Measurements from ENCODE around the gene LEAP2. TPM values are rescaled to one million over a fixed set of nuclear protein-coding genes. Genes with fewer than 3 reads are reported as not detected.
A peak's percentile ranks its signal among the peaks of the same experiment; 100 is the strongest.

Gene LEAP2
- polyA plus RNA-seq, 2 donors, result 0.73 to 2.2 TPM

DNA sequence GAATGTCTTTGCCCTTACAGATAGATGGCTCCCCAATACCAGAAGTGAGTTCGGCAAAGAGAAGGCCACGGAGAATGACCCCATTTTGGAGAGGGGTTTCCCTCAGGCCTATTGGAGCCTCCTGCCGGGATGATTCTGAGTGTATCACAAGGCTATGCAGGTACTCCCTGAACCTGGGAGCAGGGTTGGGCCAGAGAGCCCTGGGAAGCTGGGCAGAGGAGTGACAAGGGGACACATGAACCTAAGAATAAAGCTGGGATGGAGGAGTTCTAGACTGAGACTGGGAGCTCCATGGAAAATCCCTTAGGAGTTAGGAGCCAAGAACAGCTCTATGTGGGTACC lies 433 bp downstream of the LEAP2 start:
- H3K36me3 ChIP-seq (ENCODE audit: control insufficient read depth in 2 of 2, insufficient read depth in 2 of 2, low read length in 1 of 2), result peaks cover 6 to 12% of the 10 kb centered on the region in 2 donors
- 91 to 94% methylated on average over 3 of the region's 3 CpGs for WGBS, 2 donors
- H3K9me3 ChIP-seq (ENCODE audit: control insufficient read depth in 2 of 2, insufficient read depth in 1 of 2, low read depth in 1 of 2, low read length in 1 of 2), result no peaks in the 10 kb centered on the region
- H3K27me3 ChIP-seq (ENCODE audit: control insufficient read depth in 1 of 2, insufficient read depth in 2 of 2, low read length in 2 of 2), result no peaks in the 10 kb centered on the region
- no peak overlapping the region for H3K4me3 ChIP-seq (ENCODE audit: low read depth in 1 of 2, low read length in 2 of 2)
- no peak overlapping the region for H3K27ac ChIP-seq (ENCODE audit: low read depth in 2 of 2, low read length in 1 of 2)
- peaks cover 2 to 6% of the 10 kb centered on the region in 2 donors for H3K4me1 ChIP-seq (ENCODE audit: control insufficient read depth in 2 of 2, insufficient read depth in 2 of 2, low read length in 1 of 2)

DNA sequence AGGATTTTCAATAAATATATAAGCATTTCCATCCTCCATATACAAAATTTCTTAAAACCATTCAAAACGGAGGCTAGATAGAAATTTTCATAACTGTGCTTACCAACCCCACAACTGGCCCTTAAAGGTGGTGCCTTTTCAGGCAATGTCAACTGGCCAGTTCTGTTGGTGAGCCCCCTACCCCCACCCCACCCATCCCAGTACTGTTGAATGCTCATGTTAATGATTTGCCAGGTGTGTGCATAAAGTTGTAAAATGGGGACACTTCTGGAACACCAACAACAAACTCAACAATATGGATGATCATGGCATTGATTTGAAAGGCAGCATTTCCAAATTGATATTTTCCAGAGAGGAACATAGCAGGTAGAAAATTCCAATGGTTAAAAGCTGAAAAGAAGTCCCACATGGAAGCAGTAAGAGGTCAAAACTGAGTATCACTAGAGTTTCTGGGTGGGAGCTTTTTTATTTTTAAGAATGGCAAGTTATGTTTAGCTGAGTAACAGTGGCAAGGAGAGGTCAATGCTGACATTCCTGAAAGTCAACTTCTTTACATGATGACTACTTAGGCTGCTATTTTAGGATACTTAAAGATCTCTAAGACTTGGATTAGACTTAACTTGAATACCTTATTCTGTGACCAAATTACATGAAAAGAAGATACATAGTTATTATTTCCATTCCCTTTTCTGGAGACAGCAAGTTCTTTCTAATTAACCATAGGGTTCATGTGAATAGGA lies 2.7 kb downstream of the LEAP2 start:
- peak overlapping the region in 1 of 2 donors; percentile 55 for H3K27ac ChIP-seq (ENCODE audit: low read depth in 2 of 2, low read length in 1 of 2)
- peaks cover 0 to 13% of the 10 kb centered on the region in 2 donors for H3K36me3 ChIP-seq (ENCODE audit: control insufficient read depth in 2 of 2, insufficient read depth in 2 of 2, low read length in 1 of 2)
- WGBS, 2 donors, result 88 to 89% methylated on average over 1 of the region's 1 CpG

DNA sequence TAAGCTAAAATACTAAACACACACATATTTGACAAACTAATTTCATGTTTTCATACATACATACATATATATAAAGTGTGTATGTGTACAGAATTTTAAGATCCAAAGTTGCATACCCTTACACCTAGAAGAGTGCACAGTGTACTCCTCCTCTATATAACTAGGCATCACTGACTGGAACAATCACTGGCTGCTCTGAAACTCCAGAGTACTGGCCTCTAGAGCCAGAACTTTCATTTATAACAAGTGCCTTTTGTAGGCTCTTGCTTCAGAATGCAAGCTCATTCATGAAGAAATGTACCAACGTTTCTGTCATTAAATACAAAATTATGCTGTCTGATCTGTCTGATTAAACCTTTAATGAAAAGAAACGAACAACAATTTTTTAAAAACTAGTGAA lies 4.0 kb downstream of the LEAP2 start:
- Histone ChIP-seq H3K9me3 (ENCODE audit: control insufficient read depth in 2 of 2, insufficient read depth in 1 of 2, low read depth in 1 of 2, low read length in 1 of 2) (no peaks in the 10 kb centered on the region), H3K4me3 (ENCODE audit: low read depth in 1 of 2, low read length in 2 of 2) (no peak overlapping the region), H3K36me3 (ENCODE audit: control insufficient read depth in 2 of 2, insufficient read depth in 2 of 2, low read length in 1 of 2) (peaks cover 0 to 12% of the 10 kb centered on the region in 2 donors), H3K4me1 (ENCODE audit: control insufficient read depth in 2 of 2, insufficient read depth in 2 of 2, low read length in 1 of 2) (peaks cover 2 to 6% of the 10 kb centered on the region in 2 donors), H3K27me3 (ENCODE audit: control insufficient read depth in 1 of 2, insufficient read depth in 2 of 2, low read length in 2 of 2) (no peaks in the 10 kb centered on the region), H3K27ac (ENCODE audit: low read depth in 2 of 2, low read length in 1 of 2) (no peak overlapping the region)
- 74 to 78% methylated on average over 2 of the region's 2 CpGs for WGBS, 2 donors

More for the DNA sequence above, 2.7 kb downstream of the LEAP2 start:
- H3K27me3 ChIP-seq (ENCODE audit: control insufficient read depth in 1 of 2, insufficient read depth in 2 of 2, low read length in 2 of 2), result no peaks in the 10 kb centered on the region
- H3K9me3 ChIP-seq (ENCODE audit: control insufficient read depth in 2 of 2, insufficient read depth in 1 of 2, low read depth in 1 of 2, low read length in 1 of 2), result no peaks in the 10 kb centered on the region
- H3K4me3 ChIP-seq (ENCODE audit: low read depth in 1 of 2, low read length in 2 of 2), result no peak overlapping the region
- peaks cover 2 to 6% of the 10 kb centered on the region in 2 donors for H3K4me1 ChIP-seq (ENCODE audit: control insufficient read depth in 2 of 2, insufficient read depth in 2 of 2, low read length in 1 of 2)

DNA sequence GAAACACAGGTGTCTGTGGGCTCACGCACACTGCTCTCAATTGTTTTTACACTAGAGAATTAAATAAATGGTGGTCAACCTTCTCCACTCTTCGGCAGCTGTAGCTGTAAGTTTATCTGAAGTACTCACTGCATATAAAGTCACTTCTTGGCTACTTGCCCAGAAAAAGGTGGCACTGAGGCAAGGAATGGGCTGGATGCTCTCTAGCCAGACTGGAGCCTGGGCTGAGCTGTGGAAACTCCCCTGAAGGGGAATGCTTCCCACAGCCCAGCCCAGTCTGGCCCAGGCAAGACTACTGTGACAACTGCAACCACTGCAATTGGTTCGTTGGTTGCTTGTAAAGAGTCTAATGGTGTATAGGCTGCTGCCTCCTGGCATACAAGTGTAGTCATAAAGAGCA lies 4.5 kb downstream of the LEAP2 start:
- Histone ChIP-seq H3K9me3 (ENCODE audit: control insufficient read depth in 2 of 2, insufficient read depth in 1 of 2, low read depth in 1 of 2, low read length in 1 of 2) (no peaks in the 10 kb centered on the region), H3K4me1 (ENCODE audit: control insufficient read depth in 2 of 2, insufficient read depth in 2 of 2, low read length in 1 of 2) (peaks cover 2 to 6% of the 10 kb centered on the region in 2 donors), H3K27ac (ENCODE audit: low read depth in 2 of 2, low read length in 1 of 2) (no peak overlapping the region), H3K27me3 (ENCODE audit: control insufficient read depth in 1 of 2, insufficient read depth in 2 of 2, low read length in 2 of 2) (no peaks in the 10 kb centered on the region), H3K4me3 (ENCODE audit: low read depth in 1 of 2, low read length in 2 of 2) (no peak overlapping the region), H3K36me3 (ENCODE audit: control insufficient read depth in 2 of 2, insufficient read depth in 2 of 2, low read length in 1 of 2) (peaks cover 0 to 12% of the 10 kb centered on the region in 2 donors)
- 66 to 71% methylated on average over 3 of the region's 3 CpGs for WGBS, 2 donors

DNA sequence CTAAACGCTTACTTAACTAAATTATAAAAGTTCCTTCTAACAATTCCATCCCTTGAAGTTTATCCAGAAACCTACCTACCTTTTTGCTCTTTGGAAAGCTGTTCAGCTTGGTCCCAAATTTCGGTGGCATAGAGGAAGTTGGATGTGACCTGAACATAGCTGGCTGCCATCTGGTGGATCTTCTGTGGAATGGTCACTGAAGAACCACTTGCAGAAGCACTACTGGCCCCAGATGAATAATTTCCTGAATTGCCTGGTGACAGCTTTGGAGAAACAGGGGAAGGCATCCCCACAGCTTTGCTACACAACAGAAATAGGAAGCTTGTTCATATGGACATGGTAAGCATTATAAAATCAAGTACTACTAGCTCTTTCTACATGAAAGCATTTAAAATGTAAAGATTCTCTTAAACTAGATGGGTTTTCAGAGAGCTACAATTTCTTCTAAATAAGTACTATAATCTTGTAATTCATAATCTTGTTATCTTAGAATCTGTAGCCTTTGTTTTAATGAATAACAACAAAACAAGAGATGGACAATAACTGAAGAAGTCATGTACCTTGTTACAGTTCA lies 9.9 kb downstream of the LEAP2 start:
- no peaks in the 10 kb centered on the region for H3K4me1 ChIP-seq (ENCODE audit: control insufficient read depth in 2 of 2, insufficient read depth in 2 of 2, low read length in 1 of 2)
- no peak overlapping the region for H3K4me3 ChIP-seq (ENCODE audit: low read depth in 1 of 2, low read length in 2 of 2)
- H3K27ac ChIP-seq (ENCODE audit: low read depth in 2 of 2, low read length in 1 of 2), result no peak overlapping the region
- H3K9me3 ChIP-seq (ENCODE audit: control insufficient read depth in 2 of 2, insufficient read depth in 1 of 2, low read depth in 1 of 2, low read length in 1 of 2), result no peaks in the 10 kb centered on the region
- 25 to 28% methylated on average over 2 of the region's 2 CpGs for WGBS, 2 donors
- H3K27me3 ChIP-seq (ENCODE audit: control insufficient read depth in 1 of 2, insufficient read depth in 2 of 2, low read length in 2 of 2), result no peaks in the 10 kb centered on the region
- peaks cover 9 to 14% of the 10 kb centered on the region in 2 donors for H3K36me3 ChIP-seq (ENCODE audit: control insufficient read depth in 2 of 2, insufficient read depth in 2 of 2, low read length in 1 of 2)

DNA sequence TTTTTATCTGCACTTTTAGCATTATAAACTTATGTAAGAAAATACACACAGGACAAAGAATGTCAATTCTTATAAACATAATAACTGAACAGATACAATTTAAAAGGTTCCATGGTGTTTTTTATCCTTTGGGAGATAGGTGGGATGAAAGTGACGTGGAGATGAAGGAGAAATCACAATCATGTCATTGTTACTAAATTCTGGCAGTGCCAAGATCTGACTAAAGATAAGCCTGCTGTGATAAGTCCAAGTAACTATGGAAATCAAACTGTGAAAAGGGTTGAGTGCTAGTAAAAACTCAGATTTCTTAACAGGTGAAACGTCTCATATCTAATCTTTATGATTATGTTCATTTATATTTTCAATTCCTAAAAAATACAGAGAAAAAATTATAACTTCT lies 11.1 kb downstream of the LEAP2 start:
- no peaks in the 10 kb centered on the region for H3K9me3 ChIP-seq (ENCODE audit: control insufficient read depth in 2 of 2, insufficient read depth in 1 of 2, low read depth in 1 of 2, low read length in 1 of 2)
- peaks cover 9 to 14% of the 10 kb centered on the region in 2 donors for H3K36me3 ChIP-seq (ENCODE audit: control insufficient read depth in 2 of 2, insufficient read depth in 2 of 2, low read length in 1 of 2)
- no peak overlapping the region for H3K4me3 ChIP-seq (ENCODE audit: low read depth in 1 of 2, low read length in 2 of 2)
- no peak overlapping the region for H3K27ac ChIP-seq (ENCODE audit: low read depth in 2 of 2, low read length in 1 of 2)
- no peaks in the 10 kb centered on the region for H3K27me3 ChIP-seq (ENCODE audit: control insufficient read depth in 1 of 2, insufficient read depth in 2 of 2, low read length in 2 of 2)
- H3K4me1 ChIP-seq (ENCODE audit: control insufficient read depth in 2 of 2, insufficient read depth in 2 of 2, low read length in 1 of 2), result no peaks in the 10 kb centered on the region
- WGBS, 2 donors, result 65 to 79% methylated on average over 2 of the region's 2 CpGs

DNA sequence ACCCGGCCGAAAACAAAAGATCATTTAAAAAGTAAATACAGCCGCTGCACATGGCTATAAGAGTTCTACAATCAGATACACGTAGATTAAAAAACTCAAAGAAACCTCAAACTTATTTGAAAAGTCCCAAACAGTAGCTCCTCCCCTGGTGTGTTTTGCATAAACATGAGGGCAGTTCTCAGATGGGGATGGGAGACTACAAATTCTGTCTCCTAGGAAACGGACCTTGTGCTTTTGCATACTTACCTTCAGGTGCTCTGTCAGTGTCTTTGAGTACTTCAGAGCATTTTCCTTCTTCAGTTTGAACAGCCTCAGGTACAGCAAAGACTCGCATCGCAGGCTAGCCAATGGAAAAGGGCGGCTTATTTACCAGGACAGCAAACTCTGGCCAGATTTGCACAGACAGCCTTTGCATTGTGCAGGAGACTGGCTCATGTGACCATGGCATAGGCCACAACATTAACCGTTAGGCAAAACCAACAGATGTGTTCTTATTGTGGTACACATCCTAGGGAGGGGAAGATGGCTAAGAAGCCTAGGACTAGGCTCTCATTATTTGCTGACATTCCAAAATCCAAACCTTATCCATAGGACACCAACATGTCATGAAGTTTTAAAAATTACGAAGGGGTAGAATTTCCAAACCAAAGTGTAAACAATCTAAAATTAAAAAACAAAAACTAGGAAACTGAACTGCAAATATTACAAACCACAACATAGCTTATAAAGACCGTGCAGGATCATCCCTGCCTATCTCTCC lies 12.8 kb downstream of the LEAP2 start:
- H3K27ac ChIP-seq (ENCODE audit: low read depth in 2 of 2, low read length in 1 of 2), result no peak overlapping the region
- no peaks in the 10 kb centered on the region for H3K4me1 ChIP-seq (ENCODE audit: control insufficient read depth in 2 of 2, insufficient read depth in 2 of 2, low read length in 1 of 2)
- no peaks in the 10 kb centered on the region for H3K27me3 ChIP-seq (ENCODE audit: control insufficient read depth in 1 of 2, insufficient read depth in 2 of 2, low read length in 2 of 2)
- no peaks in the 10 kb centered on the region for H3K9me3 ChIP-seq (ENCODE audit: control insufficient read depth in 2 of 2, insufficient read depth in 1 of 2, low read depth in 1 of 2, low read length in 1 of 2)
- no peak overlapping the region for H3K4me3 ChIP-seq (ENCODE audit: low read depth in 1 of 2, low read length in 2 of 2)
- 89 to 91% methylated on average over 11 of the region's 11 CpGs for WGBS, 2 donors
- peaks cover 9 to 11% of the 10 kb centered on the region in 2 donors for H3K36me3 ChIP-seq (ENCODE audit: control insufficient read depth in 2 of 2, insufficient read depth in 2 of 2, low read length in 1 of 2)

DNA sequence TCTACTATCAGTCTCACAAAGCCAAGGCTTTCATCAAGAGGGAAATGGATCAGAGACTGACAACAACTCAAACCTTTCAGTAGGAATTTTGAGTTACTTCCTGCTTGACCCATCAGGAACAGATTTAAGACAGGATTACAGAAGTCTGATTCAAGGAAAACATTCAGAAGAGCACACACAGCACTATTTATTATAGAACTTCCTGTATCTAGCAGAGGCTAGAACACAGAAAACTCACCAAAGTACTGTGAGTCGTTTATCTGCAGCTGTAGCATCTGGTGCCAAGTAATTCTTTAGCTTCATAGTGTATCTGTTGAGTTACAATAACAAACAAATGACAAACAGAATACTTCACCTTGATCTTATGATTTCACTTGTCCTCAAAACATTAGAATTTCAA lies 13.8 kb downstream of the LEAP2 start:
- no peak overlapping the region for H3K27ac ChIP-seq (ENCODE audit: low read depth in 2 of 2, low read length in 1 of 2)
- H3K36me3 ChIP-seq (ENCODE audit: control insufficient read depth in 2 of 2, insufficient read depth in 2 of 2, low read length in 1 of 2), result peaks cover 14 to 15% of the 10 kb centered on the region in 2 donors
- WGBS, 2 donors, result 25 to 31% methylated on average over 1 of the region's 1 CpG
- H3K4me3 ChIP-seq (ENCODE audit: low read depth in 1 of 2, low read length in 2 of 2), result no peak overlapping the region
- no peaks in the 10 kb centered on the region for H3K4me1 ChIP-seq (ENCODE audit: control insufficient read depth in 2 of 2, insufficient read depth in 2 of 2, low read length in 1 of 2)
- H3K27me3 ChIP-seq (ENCODE audit: control insufficient read depth in 1 of 2, insufficient read depth in 2 of 2, low read length in 2 of 2), result no peaks in the 10 kb centered on the region
- no peaks in the 10 kb centered on the region for H3K9me3 ChIP-seq (ENCODE audit: control insufficient read depth in 2 of 2, insufficient read depth in 1 of 2, low read depth in 1 of 2, low read length in 1 of 2)

DNA sequence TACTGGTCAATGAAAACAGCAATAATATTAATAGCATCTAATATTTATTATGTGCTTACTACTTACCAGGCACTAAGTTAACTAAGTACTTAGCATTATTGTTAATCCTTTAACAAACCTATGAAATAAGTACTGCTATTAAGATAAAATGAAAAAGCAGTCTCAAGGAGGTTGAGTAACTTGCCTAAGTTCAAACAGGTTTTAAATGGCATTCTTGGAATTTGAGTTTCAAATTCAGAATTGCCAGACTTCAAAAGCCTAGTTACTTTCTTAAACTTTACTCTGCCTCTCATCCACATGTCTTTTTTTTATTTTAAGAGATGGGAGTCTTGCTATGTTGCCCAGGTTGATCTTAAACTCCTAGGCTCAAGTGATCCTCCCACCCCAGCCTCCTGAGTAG lies 16.0 kb downstream of the LEAP2 start:
- H3K9me3 ChIP-seq (ENCODE audit: control insufficient read depth in 2 of 2, insufficient read depth in 1 of 2, low read depth in 1 of 2, low read length in 1 of 2), result no peaks in the 10 kb centered on the region
- no peak overlapping the region for H3K27ac ChIP-seq (ENCODE audit: low read depth in 2 of 2, low read length in 1 of 2)
- H3K4me1 ChIP-seq (ENCODE audit: control insufficient read depth in 2 of 2, insufficient read depth in 2 of 2, low read length in 1 of 2), result no peaks in the 10 kb centered on the region
- peaks cover 14% of the 10 kb centered on the region in 2 donors for H3K36me3 ChIP-seq (ENCODE audit: control insufficient read depth in 2 of 2, insufficient read depth in 2 of 2, low read length in 1 of 2)
- H3K27me3 ChIP-seq (ENCODE audit: control insufficient read depth in 1 of 2, insufficient read depth in 2 of 2, low read length in 2 of 2), result no peaks in the 10 kb centered on the region
- H3K4me3 ChIP-seq (ENCODE audit: low read depth in 1 of 2, low read length in 2 of 2), result no peak overlapping the region
